HG03196 (cell line): ENCODE results near the gene STAM2.
"Not testable (repeated sequence)": the region's sequence is repeated elsewhere in the genome, so short reads cannot be mapped to it uniquely, and the experiment has no call there.

Source experiments
- ATAC-seq: cut with Tn5 transposase; IDR thresholded peaks from one replicate; pipeline ENCODE4 v1.9.1; 2021; ENCODE audit not compliant: unreplicated experiment

STAM2 gene

DNA sequence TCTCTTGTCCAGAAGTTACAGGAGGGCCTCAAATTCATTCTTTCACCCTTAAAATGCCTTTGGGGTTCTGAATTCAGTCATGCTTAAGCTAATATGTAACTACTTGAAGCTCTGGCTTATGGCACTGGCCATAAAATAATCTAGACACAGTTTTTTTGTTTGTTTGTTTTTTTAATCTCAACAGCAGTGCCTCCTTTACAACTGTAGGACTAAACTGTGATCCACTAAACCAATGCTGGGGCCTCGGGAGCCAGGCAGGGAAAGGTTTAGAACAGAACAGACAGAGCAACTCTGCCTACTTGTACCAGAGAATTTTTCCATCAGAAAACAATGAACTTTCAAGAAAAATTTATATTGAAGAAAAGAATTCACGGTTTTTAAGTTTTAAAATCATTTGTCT, 1.7 kb downstream of the STAM2 start:
- no peak for ATAC-seq

DNA sequence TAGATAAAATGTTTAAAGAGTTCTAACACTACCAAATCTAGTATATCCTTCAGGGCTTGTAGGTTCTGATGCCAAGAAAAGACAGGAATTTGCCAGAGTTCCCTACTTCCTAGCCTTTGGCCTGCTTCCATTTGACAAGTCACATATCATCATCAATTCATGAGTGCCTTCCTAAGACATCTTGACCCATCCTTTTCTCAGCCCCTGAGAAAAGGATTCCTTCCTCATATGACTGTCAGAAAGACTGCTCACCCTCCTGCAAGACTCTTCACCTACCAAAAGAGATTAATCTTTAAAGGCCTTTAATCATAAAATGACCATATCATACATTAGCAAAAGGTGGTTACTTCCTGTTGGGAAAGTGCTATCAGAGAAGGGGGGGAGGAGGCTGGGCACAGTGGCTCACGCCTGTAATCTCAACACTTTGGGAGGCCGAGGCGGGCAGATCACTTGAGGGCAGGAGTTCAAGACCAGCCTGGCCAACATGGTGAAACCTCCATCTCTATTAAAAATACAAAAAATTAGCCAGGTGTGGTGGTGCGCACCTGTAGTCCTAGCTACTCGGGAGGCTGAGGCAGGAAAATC, 3.3 kb downstream of the STAM2 start:
- ATAC-seq: not testable (repeated sequence)

DNA sequence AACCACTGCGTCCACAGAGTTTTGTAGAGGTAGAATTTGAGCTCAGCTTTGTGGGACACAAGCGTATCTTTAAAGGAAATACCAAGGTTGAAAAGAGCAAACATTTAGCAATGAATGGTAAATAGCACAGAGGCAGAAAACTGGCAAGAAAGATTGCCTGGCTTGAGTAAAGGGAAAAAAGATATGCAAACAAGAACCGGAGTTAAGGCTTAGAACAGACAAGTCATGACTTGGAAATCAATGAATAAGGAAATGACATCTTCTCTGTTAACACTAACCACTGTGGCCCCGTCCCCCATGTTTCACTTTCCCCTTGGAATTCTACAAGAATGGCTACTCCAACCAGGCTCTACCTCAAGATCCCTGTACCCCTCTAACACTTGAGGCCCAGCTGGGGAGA, 3.8 kb downstream of the STAM2 start:
- ATAC-seq: no peak

DNA sequence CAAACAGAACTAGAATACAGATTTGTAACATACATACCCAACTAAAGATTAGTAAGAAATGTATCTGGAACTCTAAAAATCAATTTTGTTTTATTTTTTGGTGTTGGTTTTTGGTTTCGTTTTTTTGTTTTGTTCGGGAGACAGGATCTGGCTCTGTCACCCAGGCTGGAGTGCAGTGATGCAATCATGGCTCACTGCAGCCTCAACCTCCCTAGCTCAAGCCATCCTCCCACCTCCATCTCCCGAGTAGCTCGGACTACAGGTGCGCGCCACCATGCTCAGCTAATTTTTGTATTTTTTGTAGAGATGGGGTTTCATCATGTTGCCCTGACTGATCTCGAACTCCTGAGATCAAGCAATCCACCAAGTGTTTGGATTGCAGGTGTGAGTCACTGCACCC, 6.4 kb downstream of the STAM2 start:
- ATAC-seq: not testable (repeated sequence)

DNA sequence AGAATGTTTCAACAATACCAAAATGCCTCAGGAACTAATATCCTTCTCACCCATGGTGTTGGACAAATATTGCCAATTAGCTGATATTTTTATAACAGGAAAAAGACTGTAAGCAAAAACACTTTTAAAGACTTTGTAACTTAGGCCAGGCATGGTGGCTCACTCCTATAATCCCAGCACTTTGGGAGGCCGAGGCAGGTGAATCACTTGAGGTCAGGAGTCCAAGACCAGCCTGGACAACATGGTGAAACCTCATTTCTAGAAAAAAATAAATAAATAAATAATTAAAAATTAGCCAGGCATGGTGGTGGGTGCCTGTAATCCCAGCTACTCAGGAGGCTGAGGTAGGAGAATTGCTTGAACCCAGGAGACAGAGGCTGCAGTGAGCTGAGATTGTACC, 8.1 kb downstream of the STAM2 start:
- not testable (repeated sequence) for ATAC-seq

DNA sequence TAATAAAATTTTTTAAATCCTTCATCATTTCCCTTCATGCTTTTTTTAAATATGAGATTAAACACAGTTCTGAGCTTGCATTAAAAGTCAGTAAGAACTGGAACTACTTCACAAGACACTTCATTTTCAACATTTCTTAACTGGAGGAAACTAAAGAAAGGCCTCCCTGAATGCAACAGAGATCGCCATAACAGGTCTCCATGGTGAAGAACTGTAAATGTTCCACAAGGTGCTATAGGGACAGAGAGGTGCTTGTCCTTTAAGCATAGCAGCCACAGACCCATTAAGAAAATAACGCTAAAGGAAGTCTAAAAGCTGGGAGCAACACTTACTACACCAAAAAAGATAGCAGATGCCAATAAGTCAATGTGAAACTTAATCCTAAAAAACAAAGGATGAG, 8.5 kb downstream of the STAM2 start:
- peak; percentile 61 for ATAC-seq

DNA sequence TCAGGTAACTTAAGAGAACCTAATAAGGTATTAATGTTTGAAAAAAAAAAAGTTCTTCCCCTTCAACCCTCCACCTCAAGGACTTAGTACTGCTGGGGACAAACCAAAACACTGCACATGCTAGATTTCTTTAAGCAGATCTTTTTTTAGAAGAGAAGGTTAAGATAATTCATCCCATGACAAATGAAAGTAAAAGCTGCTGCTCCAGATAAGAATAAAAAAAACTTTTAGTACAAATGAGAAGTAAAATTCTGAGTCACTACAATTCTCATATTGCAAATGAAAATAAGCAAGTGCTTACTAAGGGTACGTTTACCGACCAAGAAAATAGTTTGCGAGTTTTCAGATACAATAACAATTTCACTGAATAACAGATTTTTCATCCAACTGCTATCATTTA, 8.9 kb downstream of the STAM2 start:
- peak; percentile 77 for ATAC-seq

DNA sequence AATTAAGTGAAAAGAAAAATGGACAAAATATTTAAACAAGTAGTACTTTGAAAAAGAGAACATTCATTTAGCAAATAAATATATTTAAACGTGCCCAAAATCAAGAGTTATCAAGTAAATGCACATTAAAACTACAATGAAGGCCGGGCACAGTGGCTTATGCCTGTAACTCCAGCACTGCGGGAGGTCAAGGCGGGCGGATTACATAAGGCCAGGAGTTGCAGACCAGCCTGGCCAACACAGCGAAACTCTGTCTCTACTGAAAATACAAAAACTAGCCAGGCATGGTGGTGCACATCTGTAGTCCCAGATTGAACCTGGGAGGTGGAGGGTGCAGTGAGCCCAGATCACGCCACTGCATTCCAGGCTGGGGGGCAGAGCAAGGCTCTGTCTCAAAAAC, 9.8 kb downstream of the STAM2 start:
- ATAC-seq: no peak

DNA sequence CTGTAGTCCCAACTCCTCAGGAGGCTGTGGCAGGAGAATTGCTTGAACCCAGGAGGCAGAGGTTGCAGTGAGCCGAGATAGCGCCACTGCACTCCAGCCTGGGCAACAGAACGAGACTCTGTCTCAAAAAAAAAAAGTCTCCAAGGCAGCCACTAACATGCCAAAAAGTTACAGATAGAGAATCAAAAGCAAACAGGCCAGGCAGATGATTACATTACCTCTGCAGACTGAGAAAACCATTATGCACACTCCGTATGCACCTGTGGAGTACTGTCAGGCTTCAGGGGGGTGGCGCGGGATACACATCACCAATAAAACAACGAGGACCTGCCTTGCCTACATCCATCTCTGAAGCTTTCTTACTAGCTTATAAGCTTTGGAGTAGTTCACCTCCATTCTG, 10.3 kb downstream of the STAM2 start:
- ATAC-seq: no peak

DNA sequence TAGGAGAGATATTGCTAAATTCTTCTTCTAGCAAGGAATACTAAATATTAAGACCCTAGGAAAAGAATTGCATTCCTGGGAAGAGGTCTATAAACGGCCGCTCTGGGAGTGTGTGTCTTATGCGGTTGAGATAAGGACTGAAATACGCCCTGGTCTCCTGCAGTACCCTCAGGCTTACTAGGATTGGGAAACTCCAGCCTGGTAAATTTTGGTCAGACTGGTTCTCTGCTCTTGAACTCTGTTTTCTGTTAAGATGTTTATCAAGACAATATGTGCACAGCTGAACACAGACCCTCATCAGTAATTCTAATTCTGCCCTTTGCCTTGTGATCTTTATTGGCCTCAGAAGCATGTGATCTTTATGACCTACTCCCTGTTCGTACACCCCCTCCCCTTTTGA, 11.9 kb downstream of the STAM2 start:
- ATAC-seq: not testable (repeated sequence)

DNA sequence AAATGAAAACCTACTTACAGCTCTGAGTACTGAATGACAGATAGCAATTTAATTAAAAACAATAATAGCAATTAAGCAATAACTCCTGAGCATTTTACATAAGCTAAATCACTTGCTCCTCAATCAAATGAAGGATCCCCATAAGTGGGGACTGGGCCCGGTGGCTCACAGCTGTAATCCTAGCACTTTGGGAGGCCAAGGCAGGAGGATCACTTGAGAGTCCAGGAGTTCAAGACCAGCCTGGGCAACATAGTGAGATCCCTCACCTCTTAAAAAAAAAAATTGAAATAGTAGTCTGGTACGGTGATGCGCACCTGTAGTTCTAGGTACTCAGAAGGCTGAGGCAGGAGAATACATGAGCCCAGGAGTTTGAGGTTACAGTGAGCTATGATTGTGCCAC, 13.4 kb downstream of the STAM2 start:
- ATAC-seq: no peak

DNA sequence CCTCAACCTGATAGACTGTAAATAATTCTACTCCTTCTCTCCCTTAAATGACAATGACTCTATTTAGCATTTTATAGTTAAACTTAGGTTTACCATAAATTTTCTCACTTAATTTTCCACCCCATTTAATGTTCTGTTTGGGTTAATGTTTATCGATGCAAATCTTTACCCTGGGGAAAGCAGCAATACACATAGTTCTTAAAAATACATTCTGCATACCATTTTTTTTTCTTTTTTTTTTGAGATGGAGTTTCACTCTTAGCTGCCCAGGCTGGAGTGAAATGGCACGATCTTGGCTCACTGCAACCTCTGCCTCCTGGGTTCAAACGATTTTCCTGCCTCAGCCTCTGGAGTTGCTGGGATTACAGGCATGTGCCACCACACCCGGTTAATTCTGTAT, 14.0 kb downstream of the STAM2 start:
- no peak for ATAC-seq

DNA sequence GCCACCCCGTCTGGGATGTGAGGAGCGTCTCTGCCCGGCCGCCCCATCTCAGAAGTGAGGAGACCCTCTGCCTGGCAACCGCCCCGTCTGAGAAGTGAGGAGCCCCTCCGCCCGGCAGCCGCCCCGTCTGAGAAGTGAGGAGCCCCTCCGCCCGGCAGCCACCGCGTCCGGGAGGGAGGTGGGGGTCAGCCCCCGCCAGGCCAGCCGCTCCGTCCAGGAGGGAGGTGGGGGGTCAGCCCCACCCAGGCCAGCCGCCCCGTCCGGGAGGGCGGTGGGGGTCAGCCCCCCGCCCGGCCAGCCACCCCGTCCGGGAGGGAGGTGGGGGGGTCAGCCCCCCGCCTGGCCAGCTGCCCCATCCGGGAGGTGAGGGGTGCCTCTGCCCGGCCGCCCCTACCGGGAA, 15.2 kb downstream of the STAM2 start:
- ATAC-seq: not testable (repeated sequence)

DNA sequence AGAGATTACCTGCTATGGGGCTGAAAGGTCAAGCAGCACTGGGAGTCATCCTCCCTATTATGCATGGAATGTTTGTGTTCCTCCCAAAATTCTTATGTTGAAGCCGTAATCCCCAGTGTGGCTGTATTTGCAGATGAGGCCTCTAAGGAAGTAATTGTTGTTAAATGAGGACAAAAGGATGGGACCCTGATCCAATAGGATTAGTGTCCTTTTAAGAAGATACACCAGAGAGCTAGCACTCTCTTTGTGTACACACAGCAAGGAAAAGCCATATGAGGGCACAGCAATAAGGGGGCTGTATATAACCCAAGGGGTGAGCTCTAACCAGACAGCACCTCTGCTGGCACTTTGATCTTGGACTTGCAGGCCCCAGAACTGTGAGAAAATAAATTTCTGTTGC, 18.3 kb downstream of the STAM2 start:
- ATAC-seq: no peak

DNA sequence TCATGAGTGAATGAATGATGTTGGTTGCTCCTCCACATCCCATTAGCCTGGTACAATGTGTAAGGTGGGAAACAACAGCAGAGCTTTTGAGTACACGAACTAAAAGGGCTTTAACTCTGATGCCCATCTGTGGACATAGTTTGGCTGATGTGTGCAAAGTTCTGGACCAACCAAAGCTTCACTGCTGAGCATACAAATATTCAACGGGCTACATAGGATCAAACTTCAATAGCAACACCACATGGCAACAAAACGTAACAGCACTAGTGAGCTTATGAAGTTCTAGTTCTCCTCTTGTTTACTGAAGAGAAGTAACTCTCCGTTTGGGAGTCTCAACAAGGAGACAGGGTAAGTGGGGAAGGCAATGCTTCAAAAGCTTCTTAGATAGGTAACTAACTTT, 20.4 kb downstream of the STAM2 start:
- no peak for ATAC-seq

DNA sequence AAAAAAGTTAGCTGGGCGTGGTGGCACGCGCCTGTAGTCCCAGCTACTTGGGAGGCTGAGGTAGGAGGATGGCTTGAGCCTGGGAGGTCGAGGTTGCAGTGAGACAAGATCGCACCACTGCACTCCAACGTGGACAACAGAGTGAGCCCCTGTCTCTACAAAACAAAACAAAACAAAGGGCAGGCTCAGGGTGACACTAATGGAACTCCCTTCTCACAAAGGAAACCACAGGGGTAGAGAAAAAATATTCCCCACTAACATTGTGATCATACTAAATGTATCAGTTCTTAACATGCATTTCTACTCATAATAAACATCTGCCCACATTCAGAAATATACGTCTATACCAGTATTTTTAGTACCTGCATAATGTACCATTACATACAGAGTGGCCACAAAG, 21.1 kb downstream of the STAM2 start:
- no peak for ATAC-seq

DNA sequence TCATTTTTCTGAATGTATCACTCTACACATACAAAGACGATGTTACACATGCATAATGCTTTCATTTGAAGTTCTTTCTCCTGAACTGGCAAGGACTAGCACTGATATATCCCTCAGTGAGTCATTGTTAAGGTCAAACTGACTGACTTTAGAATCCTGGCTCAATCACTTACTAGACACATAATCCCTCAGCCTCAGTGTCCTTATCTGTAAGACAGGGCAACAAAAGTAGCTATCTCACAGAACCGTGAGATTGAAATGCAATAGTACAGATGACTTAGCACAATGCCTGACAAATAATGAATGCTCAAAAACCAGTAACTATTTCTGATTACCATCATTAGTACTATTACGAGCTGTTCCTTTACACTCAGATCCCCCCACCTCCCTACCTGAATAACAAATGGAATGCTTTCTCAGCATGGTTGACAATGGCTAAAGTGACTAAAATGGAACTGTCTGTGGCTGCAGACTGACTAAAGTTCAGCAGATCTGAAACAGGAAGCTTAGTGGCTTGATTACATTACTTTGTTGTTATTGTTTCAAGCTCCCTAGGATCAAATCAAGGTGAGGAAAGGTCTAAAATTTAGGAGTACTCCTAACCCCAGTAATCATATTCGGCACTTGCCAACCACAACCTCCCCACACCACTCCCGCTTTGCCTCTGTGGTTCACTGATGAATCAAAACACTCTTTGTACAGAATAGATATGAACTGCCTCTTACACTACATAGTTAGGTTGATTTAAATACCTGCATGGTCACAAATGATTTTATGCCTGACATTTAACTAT, 40.9 kb downstream of the STAM2 start:
- peak; percentile 79 for ATAC-seq

DNA sequence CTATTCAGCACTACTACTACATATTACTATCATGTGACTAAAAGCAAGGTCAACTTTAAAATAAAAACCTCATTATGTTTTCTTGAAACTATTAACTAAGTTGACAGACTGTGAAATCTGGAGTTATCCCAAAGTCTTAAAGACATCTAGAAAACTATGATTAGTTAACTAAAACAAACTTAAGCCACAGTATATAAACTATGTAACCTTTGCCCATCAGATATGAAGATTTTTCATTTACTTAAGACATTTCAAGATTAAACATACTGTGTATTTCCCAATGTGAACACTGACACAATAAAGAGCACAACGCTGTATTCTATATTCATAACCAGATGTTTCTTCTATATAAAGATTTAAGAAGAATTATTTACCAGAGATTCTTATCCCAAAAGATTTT, 43.3 kb downstream of the STAM2 start:
- ATAC-seq: no peak

DNA sequence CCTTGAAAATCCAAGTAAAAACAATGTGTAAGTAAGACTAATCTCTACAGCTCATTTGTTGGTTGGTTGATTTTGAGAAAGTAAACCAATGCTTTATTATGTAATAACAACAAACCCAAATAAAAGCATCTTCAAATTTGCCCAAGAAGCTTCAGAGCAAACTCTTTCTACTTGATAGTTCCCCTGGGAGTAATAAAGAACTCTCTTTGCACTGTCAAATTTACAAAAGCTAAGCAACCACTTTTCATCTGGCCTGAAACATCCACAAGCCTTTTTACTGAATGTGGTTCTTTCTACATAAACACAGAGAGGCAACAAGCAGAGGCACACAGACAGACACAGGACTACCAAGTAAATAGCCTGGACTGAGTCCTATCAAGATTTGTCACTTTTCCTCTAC, 47.9 kb downstream of the STAM2 start:
- no peak for ATAC-seq

DNA sequence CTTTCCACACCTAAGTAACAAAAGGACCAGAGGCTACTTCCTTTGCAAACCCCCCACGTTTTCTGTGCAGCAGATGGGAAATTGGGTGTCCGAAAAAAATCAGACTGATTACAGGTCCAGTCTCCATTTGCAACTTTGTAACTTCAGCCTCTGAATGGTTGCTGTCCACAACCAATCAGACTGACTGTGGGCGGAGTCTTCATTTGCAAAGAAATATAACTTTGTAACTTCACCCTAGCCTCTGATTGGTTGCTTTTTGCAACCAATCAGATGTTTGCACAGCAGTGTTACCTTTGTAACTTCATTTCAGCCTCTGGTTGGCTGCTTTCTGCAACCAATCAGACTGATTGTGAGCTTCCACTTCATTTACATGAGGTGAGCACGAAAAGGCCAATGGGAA, 48.9 kb downstream of the STAM2 start:
- no peak for ATAC-seq

DNA sequence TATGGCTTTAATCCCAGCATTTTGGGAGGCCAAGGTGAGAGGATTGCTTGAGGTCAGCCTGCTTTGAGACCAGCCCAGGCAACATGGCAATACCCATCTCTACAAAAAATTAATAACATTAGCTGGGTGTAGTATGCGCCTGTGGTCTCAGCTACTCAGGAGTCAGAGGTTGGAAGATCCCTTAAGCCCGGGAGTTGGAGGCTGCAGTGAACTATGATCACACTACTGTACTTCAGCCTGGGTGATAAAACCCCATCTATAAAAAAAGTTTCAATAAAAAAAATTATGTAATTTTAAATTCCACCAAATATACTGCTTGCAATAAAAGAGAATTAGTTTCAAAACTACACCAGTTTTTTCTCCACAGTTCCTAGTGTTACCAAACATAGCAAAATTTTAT, 53.4 kb downstream of the STAM2 start:
- no peak for ATAC-seq

DNA sequence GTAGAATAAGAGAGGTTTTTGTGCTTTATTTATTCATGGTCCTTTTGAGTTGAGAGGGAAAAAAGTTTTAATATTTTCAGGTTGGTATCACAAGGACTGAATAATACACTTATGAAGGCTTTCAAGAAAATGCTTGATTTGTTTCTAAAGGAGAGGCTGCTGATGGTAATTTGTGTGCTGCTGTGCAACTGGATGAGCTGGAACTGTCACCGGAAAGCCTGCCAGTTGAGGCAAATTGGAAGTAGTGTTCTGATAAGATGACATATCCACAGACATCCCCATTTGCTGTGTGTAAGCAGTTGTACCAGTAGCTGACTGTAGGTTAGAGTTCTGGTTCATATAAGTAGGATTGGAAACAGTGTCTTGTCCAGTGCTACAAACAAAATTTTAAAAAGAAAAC, 55.1 kb downstream of the STAM2 start:
- no peak for ATAC-seq

DNA sequence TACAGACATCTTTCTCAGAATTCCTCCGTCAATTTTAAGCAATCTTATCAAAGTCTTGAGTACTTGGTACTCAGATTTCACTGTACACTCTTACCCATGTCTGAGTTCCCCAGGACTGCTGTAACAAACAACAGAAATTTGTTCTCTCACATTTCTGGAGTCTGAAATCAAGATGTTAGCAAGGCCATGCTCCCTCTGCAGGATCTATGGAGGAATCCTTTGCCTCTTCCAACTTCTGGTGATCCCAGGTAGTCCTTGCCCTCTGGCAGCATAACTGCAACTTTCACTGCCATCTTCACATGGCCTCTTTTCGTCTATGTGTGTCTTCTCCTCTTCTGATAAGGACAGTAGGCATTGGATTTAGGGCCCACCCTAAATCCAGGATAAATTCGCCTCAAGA, 59.6 kb downstream of the STAM2 start:
- no peak for ATAC-seq
